NT2/D1 (cell line): ENCODE measurements around the gene GPR151.

Source experiments
- SUZ12 ChIP-seq: IDR thresholded peaks from 2 replicates; pipeline ENCODE4 v1.6.1; 2011; ENCODE audit not compliant: insufficient read length, insufficient read depth; ENCODE audit errors: extremely low read depth
- YY1 ChIP-seq: IDR thresholded peaks from 2 replicates; pipeline ENCODE4 v1.6.1; 2011; ENCODE audit not compliant: insufficient read length, insufficient read depth
- ZNF274 ChIP-seq: IDR thresholded peaks from 2 replicates; pipeline ENCODE4 v1.6.1; 2011; ENCODE audit warnings: mild to moderate bottlenecking, low read depth, low read length

DNA sequence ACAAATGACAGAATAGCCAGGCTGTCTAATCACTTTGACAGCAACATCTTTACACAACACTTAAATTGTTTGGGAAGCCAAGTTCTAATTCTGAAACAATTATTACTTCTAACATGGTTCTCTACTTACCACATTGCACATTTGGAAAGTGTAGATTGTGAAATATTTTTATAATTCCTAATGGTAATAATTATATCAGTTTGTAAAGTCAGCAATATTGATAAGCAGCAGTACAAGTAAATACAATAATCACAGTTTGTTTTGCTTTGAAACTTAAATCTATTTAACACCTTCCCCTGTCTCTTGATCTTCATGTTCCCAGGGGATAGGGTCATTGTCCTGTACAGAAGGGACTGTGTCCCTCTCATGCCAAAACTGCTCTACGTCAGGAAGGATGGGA lies 1.4 kb downstream of the GPR151 start:
- TF ChIP-seq SUZ12 (no peak), ZNF274 (no peak), YY1 (no peak)
